GM13976 (cell line): ENCODE measurements around the gene MICU1.

Source experiments
- DNase-seq: peaks from one replicate; pipeline ENCODE4 v3.0.0; 2012; ENCODE audit warnings: low spot score
- CTCF ChIP-seq: IDR thresholded peaks from 2 replicates; pipeline ENCODE4 v1.5.1; 2012; ENCODE audit warnings: borderline replicate concordance, mild to moderate bottlenecking; ENCODE audit not compliant: insufficient read depth; ENCODE audit errors: extremely low read depth, missing control alignments, control extremely low read depth
- in situ Hi-C: fragments of 300-500 bp; cut with MboI; formaldehyde crosslinking; loops from one replicate; pipeline ENCODE4 v1.12.0; 2022; ENCODE audit warnings: low sequenced_read_pairs, mixed read lengths, inconsistent platforms; ENCODE audit not compliant: unreplicated experiment

MICU1 gene

DNA sequence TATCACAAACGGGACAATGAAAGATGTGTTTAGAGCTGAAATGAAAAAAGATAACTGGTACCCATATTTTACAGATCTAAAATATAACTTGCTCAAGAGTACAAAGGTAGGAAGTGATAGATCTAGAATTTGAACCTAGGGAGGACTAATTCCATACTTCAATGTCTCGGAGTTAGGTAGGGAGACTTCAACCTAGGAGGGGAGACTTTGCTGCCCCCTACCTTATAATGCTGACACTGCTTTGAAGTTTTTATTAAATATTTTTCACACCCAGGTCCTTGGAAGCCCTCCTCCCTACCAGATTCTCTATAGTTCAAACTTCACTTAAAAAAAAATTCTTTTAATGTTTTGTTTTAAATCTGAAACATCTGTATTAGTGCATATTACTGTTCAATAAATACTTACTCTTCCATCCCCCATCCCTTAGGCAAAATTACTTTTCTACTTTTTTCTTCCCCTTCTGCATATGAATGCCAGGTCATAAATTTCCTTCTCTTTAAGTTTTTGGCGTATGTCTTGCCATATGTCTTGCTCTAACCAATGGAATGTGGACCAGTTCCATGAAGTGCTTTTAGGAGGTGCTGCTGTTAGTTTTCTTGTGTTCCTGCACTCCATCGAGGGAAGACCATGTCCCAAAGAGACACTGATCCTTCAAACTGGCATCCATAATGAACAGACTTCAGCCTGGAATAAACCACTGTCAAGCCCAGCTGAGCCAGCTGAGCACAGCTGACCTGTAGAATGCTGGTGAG lies 57.8 kb downstream of the MICU1 start:
- in situ Hi-C loops, result loop anchor here (10.0 kb wide), 1 partner anchor 203 kb away; no protein-coding TSS in a partner anchor
- TF ChIP-seq CTCF, result peak; percentile 8
- DNase-seq, result peak; percentile 20

GRCh38 chr10:72567421-72567820 lies 58.5 kb downstream of the MICU1 start:
- no peak for TF ChIP-seq CTCF
- DNase-seq, result no peak
- in situ Hi-C loops, result loop anchor here (10.0 kb wide), 1 partner anchor 203 kb away; no protein-coding TSS in a partner anchor

GRCh38 chr10:72564596-72564995 lies 61.3 kb downstream of the MICU1 start:
- TF ChIP-seq CTCF, result no peak
- no peak for DNase-seq
- in situ Hi-C loops, result loop anchor here (10.0 kb wide), 1 partner anchor 200 kb away; no protein-coding TSS in a partner anchor

GRCh38 chr10:72563327-72563932 lies 62.4 kb downstream of the MICU1 start:
- DNase-seq, result peak; percentile 27
- TF ChIP-seq CTCF, result no peak
- in situ Hi-C loops, result loop anchor here (10.0 kb wide), 1 partner anchor 199 kb away; no protein-coding TSS in a partner anchor

DNA sequence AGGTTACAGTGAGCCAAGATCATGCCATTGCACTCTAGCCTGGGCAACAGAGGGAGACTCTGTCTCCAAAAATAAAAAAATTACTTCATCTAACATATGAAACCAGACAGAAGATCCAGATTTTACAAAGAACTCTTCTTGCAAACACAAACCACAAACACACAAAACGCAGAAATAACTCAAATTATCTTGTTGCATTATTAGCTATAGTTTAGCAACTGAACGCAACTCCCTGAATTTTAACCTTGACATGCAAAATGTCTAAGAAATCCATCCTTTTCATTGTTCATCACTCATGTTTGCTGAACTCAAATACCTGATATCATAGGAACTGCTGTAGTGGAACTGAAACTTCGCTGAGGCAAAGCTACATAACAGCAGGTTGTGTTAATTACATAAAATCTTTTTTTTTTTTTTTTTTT lies 64.1 kb downstream of the MICU1 start:
- no peak for TF ChIP-seq CTCF
- in situ Hi-C loops, result loop anchor here (10.0 kb wide), 1 partner anchor 197 kb away; no protein-coding TSS in a partner anchor
- DNase-seq, result peak; percentile 54

DNA sequence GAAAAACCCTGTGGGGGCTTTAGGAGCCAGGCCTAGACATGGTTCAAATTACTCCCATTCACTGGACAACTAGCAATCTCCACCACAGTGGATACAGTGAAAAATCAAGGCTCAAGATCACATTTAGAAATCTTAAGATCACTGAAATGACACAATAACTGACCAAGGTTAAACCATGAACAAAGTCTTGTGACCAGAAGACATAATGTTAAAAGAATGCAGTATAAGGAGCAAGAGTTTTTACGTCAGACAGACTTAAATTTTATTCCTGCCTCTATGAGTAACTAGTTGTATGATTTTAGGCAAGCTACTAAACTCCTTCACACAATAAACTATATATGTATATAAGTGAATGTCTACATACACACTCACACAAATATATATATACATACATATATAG lies 68.5 kb downstream of the MICU1 start:
- no peak for DNase-seq
- TF ChIP-seq CTCF, result no peak
- in situ Hi-C loops, result no loop called here
